ENCODE data around the gene TM4SF4. TPM values are rescaled to one million over a fixed set of nuclear protein-coding genes. Genes with fewer than 3 reads are reported as not detected.

The TM4SF4 gene
- total RNA-seq, 1 experiment from 2014 or later = not detected

- ChIA-PET CTCF (no interaction called here), POLR2A (ENCODE audit: unreplicated experiment) (interaction anchor here (0.5 kb wide), 1 partner anchor 109 kb away, joined by 4 read pairs; no protein-coding TSS in a partner anchor)
- Histone ChIP-seq H3K4me2 (no peak overlapping the region), H3K27me3 (ENCODE audit: insufficient read depth, low read depth) (no peaks in the 10 kb centered on the region), H3K9me3 (ENCODE audit: insufficient read depth, low read depth) (no peaks in the 10 kb centered on the region), H3F3A (ENCODE audit: insufficient read depth, low read depth) (0 out of 2 replicates have a peak, but pooled peaks cover 9% of the 10 kb centered on the region), H3K79me2 (ENCODE audit: low read depth) (no peaks in the 10 kb centered on the region), H3K27ac (no peak overlapping the region), H3K36me3 (ENCODE audit: low read depth) (no peaks in the 10 kb centered on the region), H3K9me2 (ENCODE audit: insufficient read depth) (no peaks in the 10 kb centered on the region), H4K20me1 (ENCODE audit: insufficient read depth) (no peaks in the 10 kb centered on the region), H2AFZ (no peak overlapping the region), H3K4me3 (no peak overlapping the region), H3K4me1 (replicated peaks; ENCODE audit: insufficient read depth) (peaks cover 19% of the 10 kb centered on the region)
- DNase-seq = no peak
- no TSS peak for BruUV-seq (replicated peaks)
- TF ChIP-seq, protein P1, sequence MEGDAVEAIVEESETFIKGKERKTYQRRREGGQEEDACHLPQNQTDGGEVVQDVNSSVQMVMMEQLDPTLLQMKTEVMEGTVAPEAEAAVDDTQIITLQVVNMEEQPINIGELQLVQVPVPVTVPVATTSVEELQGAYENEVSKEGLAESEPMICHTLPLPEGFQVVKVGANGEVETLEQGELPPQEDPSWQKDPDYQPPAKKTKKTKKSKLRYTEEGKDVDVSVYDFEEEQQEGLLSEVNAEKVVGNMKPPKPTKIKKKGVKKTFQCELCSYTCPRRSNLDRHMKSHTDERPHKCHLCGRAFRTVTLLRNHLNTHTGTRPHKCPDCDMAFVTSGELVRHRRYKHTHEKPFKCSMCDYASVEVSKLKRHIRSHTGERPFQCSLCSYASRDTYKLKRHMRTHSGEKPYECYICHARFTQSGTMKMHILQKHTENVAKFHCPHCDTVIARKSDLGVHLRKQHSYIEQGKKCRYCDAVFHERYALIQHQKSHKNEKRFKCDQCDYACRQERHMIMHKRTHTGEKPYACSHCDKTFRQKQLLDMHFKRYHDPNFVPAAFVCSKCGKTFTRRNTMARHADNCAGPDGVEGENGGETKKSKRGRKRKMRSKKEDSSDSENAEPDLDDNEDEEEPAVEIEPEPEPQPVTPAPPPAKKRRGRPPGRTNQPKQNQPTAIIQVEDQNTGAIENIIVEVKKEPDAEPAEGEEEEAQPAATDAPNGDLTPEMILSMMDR (conservative IDR thresholded peaks at IDR 0.05) = no peak
- no peak for TF ChIP-seq EZH2 (IDR thresholded peaks at IDR 0.05; ENCODE audit: low read depth)
- intact Hi-C loops (cut with micrococcal nuclease; ENCODE audit: unreplicated experiment) = no loop called here
These were observed 7.0 kb downstream of the TM4SF4 start for GRCh38 chr3:149481491-149481890.

GRCh38 chr3:149486726-149487125, 12.2 kb downstream of the TM4SF4 start:
- Histone ChIP-seq H3K4me2 (no peak overlapping the region), H3K9me2 (ENCODE audit: insufficient read depth) (no peaks in the 10 kb centered on the region), H3K27me3 (ENCODE audit: insufficient read depth, low read depth) (no peaks in the 10 kb centered on the region), H3K27ac (no peak overlapping the region), H3K9me3 (ENCODE audit: insufficient read depth, low read depth) (no peaks in the 10 kb centered on the region), H3K36me3 (ENCODE audit: low read depth) (no peaks in the 10 kb centered on the region), H3K4me1 (replicated peaks; ENCODE audit: insufficient read depth) (no peaks in the 10 kb centered on the region), H3F3A (ENCODE audit: insufficient read depth, low read depth) (no peaks in the 10 kb centered on the region; the same call in 1 of the 2 replicates), H4K20me1 (ENCODE audit: insufficient read depth) (no peaks in the 10 kb centered on the region), H3K4me3 (no peak overlapping the region), H2AFZ (no peak overlapping the region), H3K79me2 (ENCODE audit: low read depth) (no peaks in the 10 kb centered on the region)
- intact Hi-C loops (cut with micrococcal nuclease; ENCODE audit: unreplicated experiment) = loop anchor here (5.0 kb wide), 1 partner anchor 529 kb away; no protein-coding TSS in a partner anchor
- no TSS peak for BruUV-seq (replicated peaks)
- ChIA-PET CTCF (interaction anchor here (0.6 kb wide), 1 partner anchor 706 kb away, joined by 12 read pairs; no protein-coding TSS in a partner anchor), POLR2A (ENCODE audit: unreplicated experiment) (no interaction called here)
- no peak for TF ChIP-seq EZH2 (IDR thresholded peaks at IDR 0.05; ENCODE audit: low read depth)
- TF ChIP-seq, protein P1 (conservative IDR thresholded peaks at IDR 0.05) = no peak
- peak in 1 of 2 experiments; percentile 40 for DNase-seq

DNA sequence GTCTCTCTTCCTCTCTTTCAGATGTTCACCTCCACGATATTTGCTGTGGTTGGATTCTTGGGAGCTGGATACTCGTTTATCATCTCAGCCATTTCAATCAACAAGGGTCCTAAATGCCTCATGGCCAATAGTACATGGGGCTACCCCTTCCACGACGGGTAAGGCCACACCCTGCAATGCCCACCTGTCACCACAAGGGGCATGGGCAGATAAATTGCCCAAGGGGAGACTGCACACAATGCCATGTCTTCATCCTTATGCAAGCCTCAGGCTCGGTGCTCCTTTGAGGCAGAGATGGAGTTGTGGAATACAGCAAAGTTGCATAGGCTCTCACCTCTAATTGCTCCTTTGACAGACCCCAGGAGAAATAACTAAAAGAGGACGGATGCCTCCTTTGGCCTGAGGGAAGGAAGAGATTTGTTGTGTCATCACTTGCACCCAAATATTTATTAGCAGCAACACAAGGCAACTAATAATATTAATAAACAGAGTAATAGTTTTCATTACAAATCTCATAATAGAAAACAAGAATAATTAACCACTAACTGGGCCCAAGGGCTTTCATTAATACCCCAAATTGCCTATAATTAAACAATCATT, 13.2 kb downstream of the TM4SF4 start:
- Histone ChIP-seq H3K4me3 (no peak overlapping the region), H3K27me3 (ENCODE audit: insufficient read depth, low read depth) (no peaks in the 10 kb centered on the region), H3K4me2 (no peak overlapping the region), H3K9me2 (ENCODE audit: insufficient read depth) (no peaks in the 10 kb centered on the region), H3F3A (ENCODE audit: insufficient read depth, low read depth) (no peaks in the 10 kb centered on the region; the same call in 1 of the 2 replicates), H3K36me3 (ENCODE audit: low read depth) (no peaks in the 10 kb centered on the region), H3K4me1 (replicated peaks; ENCODE audit: insufficient read depth) (no peaks in the 10 kb centered on the region), H2AFZ (no peak overlapping the region), H3K79me2 (ENCODE audit: low read depth) (no peaks in the 10 kb centered on the region), H4K20me1 (ENCODE audit: insufficient read depth) (no peaks in the 10 kb centered on the region), H3K9me3 (ENCODE audit: insufficient read depth, low read depth) (no peaks in the 10 kb centered on the region), H3K27ac (no peak overlapping the region)
- TF ChIP-seq EZH2 (IDR thresholded peaks at IDR 0.05; ENCODE audit: low read depth) = no peak
- TF ChIP-seq, protein P1 (conservative IDR thresholded peaks at IDR 0.05) = no peak; the same call in none of the 2 replicates
- BruUV-seq (replicated peaks) = no TSS peak
- no peak for DNase-seq
- intact Hi-C loops (cut with micrococcal nuclease; ENCODE audit: unreplicated experiment) = loop anchor here (2.0 to 5.0 kb wide), 2 partner anchors 215 to 530 kb away; no protein-coding TSS in a partner anchor
- ChIA-PET CTCF (interaction anchor here (0.6 to 0.9 kb wide), 2 partner anchors 135 to 157 kb away, joined by 3 to 4 read pairs; no protein-coding TSS in a partner anchor), POLR2A (ENCODE audit: unreplicated experiment) (interaction anchor here (0.6 kb wide), 1 partner anchor 1111 kb away, joined by 7 read pairs; no protein-coding TSS in a partner anchor)

All from PC-9 (cell line).